ENCODE measurements around the gene USP24.

DNA sequence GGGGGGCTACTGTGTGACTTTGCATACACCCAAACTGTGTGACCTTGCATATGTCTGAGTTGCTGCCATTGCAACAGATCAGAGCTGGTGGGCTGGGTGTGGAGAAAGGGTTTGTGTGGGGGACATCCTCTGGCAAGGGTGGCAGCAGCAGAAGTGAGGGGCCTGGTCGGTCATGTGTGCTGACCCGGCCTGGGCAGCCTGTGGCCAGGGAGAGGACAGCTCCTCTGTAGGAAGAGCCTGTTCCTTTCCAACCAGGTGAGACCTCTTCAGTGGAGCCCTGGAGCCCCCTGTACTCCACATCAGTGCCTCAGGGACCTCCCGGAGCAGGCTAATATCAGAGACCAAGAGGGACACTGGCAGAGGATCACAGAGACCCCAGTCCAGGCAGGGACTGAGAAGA, 167.6 kb downstream of the USP24 start:
- no peak for TF ChIP-seq EZH2phosphoT487 (IDR thresholded peaks at IDR 0.05; ENCODE audit: borderline replicate concordance, low read length)
- TF ChIP-seq, protein P1, sequence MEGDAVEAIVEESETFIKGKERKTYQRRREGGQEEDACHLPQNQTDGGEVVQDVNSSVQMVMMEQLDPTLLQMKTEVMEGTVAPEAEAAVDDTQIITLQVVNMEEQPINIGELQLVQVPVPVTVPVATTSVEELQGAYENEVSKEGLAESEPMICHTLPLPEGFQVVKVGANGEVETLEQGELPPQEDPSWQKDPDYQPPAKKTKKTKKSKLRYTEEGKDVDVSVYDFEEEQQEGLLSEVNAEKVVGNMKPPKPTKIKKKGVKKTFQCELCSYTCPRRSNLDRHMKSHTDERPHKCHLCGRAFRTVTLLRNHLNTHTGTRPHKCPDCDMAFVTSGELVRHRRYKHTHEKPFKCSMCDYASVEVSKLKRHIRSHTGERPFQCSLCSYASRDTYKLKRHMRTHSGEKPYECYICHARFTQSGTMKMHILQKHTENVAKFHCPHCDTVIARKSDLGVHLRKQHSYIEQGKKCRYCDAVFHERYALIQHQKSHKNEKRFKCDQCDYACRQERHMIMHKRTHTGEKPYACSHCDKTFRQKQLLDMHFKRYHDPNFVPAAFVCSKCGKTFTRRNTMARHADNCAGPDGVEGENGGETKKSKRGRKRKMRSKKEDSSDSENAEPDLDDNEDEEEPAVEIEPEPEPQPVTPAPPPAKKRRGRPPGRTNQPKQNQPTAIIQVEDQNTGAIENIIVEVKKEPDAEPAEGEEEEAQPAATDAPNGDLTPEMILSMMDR (conservative IDR thresholded peaks at IDR 0.05; ENCODE audit: low read depth, low read length) = no peak

All from PC-3 (cell line).